Measurements from ENCODE around the gene PTPA.

DNA sequence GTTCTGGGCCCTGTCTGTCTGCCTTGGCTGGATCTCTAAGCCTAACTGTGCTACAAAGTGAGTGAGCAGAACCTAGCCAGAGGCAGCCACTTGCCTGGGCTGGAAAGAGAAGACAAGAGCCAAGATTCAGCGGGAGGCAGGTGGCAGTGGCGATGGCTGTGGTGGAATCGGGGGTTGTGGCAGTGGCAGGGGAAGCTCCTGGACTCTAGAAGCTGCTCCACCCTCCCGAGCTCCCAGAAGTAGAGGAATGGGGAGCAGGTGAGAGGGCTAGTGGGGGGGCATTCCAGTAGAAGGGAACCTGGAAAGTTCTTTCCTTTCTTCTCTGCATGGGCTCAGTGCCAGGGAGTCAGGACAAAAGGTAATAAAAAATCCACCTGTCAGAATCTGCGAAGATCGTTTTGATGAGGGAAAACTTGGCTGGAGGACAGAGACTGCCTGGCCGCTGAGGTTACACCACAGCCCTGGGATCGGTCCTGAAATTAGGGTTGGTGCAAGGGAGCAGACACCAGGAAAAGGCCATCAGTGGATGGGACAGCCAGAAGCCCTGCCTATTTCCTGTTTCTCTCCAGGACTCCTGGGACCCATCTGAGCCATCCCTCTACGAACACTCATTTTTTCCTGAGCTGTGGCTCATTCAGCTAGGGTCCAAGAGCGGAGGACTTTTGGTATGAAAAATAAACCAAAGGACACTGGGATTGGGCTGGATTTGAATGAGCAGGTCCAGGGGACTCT is 2.2 kb upstream of the PTPA start:
- TF ChIP-seq, protein P1, sequence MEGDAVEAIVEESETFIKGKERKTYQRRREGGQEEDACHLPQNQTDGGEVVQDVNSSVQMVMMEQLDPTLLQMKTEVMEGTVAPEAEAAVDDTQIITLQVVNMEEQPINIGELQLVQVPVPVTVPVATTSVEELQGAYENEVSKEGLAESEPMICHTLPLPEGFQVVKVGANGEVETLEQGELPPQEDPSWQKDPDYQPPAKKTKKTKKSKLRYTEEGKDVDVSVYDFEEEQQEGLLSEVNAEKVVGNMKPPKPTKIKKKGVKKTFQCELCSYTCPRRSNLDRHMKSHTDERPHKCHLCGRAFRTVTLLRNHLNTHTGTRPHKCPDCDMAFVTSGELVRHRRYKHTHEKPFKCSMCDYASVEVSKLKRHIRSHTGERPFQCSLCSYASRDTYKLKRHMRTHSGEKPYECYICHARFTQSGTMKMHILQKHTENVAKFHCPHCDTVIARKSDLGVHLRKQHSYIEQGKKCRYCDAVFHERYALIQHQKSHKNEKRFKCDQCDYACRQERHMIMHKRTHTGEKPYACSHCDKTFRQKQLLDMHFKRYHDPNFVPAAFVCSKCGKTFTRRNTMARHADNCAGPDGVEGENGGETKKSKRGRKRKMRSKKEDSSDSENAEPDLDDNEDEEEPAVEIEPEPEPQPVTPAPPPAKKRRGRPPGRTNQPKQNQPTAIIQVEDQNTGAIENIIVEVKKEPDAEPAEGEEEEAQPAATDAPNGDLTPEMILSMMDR (IDR thresholded peaks at IDR 0.05; ENCODE audit: insufficient read depth, low read length, poor library complexity, severe bottlenecking), result no peak
- no peak for TF ChIP-seq EZH2phosphoT487 (conservative IDR thresholded peaks at IDR 0.05; ENCODE audit: low read length)

All from SU-DHL-6 (cell line).